ENCODE results near the gene EEF1AKMT3.

Gene EEF1AKMT3

DNA sequence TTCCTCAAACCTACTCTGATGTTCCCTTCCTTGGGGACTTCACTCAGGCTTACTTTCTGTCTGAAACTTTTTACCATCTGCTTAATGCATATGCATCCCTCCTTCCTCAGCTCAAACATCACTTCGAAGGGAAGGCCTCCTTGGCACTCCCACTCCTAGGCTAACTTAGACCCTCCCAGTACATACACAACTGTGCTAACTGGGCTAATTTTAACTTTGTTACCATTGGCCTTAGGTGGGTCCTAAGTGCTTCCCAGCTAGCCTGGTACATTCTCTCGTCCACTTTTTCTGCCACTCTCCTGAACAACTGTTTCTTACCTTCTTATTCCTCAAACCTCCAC is 3.8 kb downstream of the EEF1AKMT3 start:
- no peak for TF ChIP-seq CTCF (IDR thresholded peaks at IDR 0.05; ENCODE audit: extremely low read depth, missing control alignments)
- DNase-seq (ENCODE audit: low spot score): no peak

- no peak for DNase-seq (ENCODE audit: low spot score)
- TF ChIP-seq CTCF (IDR thresholded peaks at IDR 0.05; ENCODE audit: extremely low read depth, missing control alignments): no peak
Measured at GRCh38 chr12:57777367-57777766, 5.0 kb downstream of the EEF1AKMT3 start.

- no peak for DNase-seq (ENCODE audit: low spot score)
- TF ChIP-seq CTCF (IDR thresholded peaks at IDR 0.05; ENCODE audit: extremely low read depth, missing control alignments): no peak
Measured at GRCh38 chr12:57777911-57778310, 5.5 kb downstream of the EEF1AKMT3 start.

DNA sequence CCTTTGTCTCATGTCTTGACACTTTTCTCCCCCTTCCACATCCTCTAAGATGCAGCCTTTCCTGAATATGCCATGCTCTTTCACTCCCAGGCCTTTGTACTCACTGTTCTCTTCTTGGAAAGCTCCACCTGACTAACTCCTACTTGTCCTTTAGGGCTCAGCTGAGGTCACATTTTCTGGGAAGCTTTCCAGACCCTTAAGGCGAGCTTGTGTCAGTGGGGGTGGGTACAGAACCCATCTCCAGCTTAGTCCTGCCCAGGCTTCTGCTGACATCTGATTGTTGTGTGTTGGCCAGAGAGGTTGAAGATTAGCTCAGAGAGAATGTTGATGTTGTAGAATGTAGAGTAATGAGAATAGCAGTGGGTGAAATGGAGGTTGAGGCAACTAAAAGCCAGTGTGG is 7.3 kb downstream of the EEF1AKMT3 start:
- DNase-seq (ENCODE audit: low spot score): no peak
- TF ChIP-seq CTCF (IDR thresholded peaks at IDR 0.05; ENCODE audit: extremely low read depth, missing control alignments): no peak

GRCh38 chr12:57780284-57780897 is 8.0 kb downstream of the EEF1AKMT3 start:
- TF ChIP-seq CTCF (IDR thresholded peaks at IDR 0.05; ENCODE audit: extremely low read depth, missing control alignments): no peak
- DNase-seq (ENCODE audit: low spot score): no peak

- DNase-seq (ENCODE audit: low spot score): no peak
- no peak for TF ChIP-seq CTCF (IDR thresholded peaks at IDR 0.05; ENCODE audit: extremely low read depth, missing control alignments)
Measured at GRCh38 chr12:57781244-57781643, 8.8 kb downstream of the EEF1AKMT3 start.

DNA sequence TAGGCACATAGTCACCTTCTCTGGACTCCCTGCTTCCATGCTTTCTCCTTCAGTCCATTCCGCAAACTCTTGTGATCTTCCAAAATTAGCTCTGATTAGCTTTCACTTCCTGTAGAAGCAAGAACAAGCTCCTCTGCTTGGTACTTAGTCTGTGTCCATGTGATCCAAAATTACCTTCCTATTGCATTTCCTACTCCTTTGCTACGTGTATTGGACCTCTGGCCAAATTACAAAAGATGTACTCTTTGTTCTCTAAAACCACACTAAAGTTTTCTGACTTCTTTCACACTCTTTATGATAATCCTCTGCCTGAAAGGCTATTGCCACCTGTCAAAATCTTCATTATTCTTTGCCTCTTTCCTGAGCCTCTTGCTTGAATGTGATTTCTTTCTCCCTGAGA is 9.4 kb downstream of the EEF1AKMT3 start:
- no peak for TF ChIP-seq CTCF (IDR thresholded peaks at IDR 0.05; ENCODE audit: extremely low read depth, missing control alignments)
- DNase-seq (ENCODE audit: low spot score): no peak
